GM18858 (cell line): ENCODE data around the gene ROCK2.
A peak's percentile ranks its signal among the peaks of the same experiment; 100 is the strongest.
"Not testable (repeated sequence)": the region's sequence is repeated elsewhere in the genome, so short reads cannot be mapped to it uniquely, and the experiment has no call there.

Experiments used
- ATAC-seq: cut with Tn5 transposase; IDR thresholded peaks from one replicate; pipeline ENCODE4 v1.9.1; 2021; ENCODE audit not compliant: unreplicated experiment

The ROCK2 gene

GRCh38 chr2:11239666-11240462 lies 104.6 kb downstream of the ROCK2 start:
- no peak for ATAC-seq

GRCh38 chr2:11239147-11239546 lies 105.3 kb downstream of the ROCK2 start:
- no peak for ATAC-seq

GRCh38 chr2:11237122-11237521 lies 107.3 kb downstream of the ROCK2 start:
- ATAC-seq = no peak

- ATAC-seq = no peak
Observed at GRCh38 chr2:11236335-11236734, 108.1 kb downstream of the ROCK2 start.

- ATAC-seq = no peak
Observed at GRCh38 chr2:11235583-11235982, 108.9 kb downstream of the ROCK2 start.

- no peak for ATAC-seq
Observed at GRCh38 chr2:11234309-11234708, 110.1 kb downstream of the ROCK2 start.

GRCh38 chr2:11231193-11231592 lies 113.2 kb downstream of the ROCK2 start:
- not testable (repeated sequence) for ATAC-seq

- no peak for ATAC-seq
Observed at GRCh38 chr2:11228692-11229091, 115.7 kb downstream of the ROCK2 start.

GRCh38 chr2:11227595-11227994 lies 116.8 kb downstream of the ROCK2 start:
- ATAC-seq = no peak

GRCh38 chr2:11224887-11225286 lies 119.5 kb downstream of the ROCK2 start:
- no peak for ATAC-seq

- no peak for ATAC-seq
Observed at GRCh38 chr2:11222845-11223244, 121.6 kb downstream of the ROCK2 start.

- ATAC-seq = no peak
Observed at GRCh38 chr2:11220445-11220844, 124.0 kb downstream of the ROCK2 start.

- no peak for ATAC-seq
Observed at GRCh38 chr2:11215407-11215806, 129.0 kb downstream of the ROCK2 start.

- no peak for ATAC-seq
Observed at GRCh38 chr2:11214770-11215169, 129.7 kb downstream of the ROCK2 start.

- ATAC-seq = no peak
Observed at GRCh38 chr2:11213975-11214374, 130.5 kb downstream of the ROCK2 start.

- ATAC-seq = no peak
Observed at GRCh38 chr2:11213090-11213638, 131.3 kb downstream of the ROCK2 start.

- ATAC-seq = no peak
Observed at GRCh38 chr2:11212645-11213044, 131.8 kb downstream of the ROCK2 start.

- no peak for ATAC-seq
Observed at GRCh38 chr2:11208083-11208482, 136.4 kb downstream of the ROCK2 start.

- peak; percentile 76 for ATAC-seq
Observed at GRCh38 chr2:11203480-11203879, 141.0 kb downstream of the ROCK2 start.

GRCh38 chr2:11201969-11202368 lies 142.5 kb downstream of the ROCK2 start:
- no peak for ATAC-seq

- ATAC-seq = no peak
Observed at GRCh38 chr2:11200651-11201050, 143.8 kb downstream of the ROCK2 start.

GRCh38 chr2:11196246-11196645 lies 148.2 kb downstream of the ROCK2 start:
- ATAC-seq = no peak

GRCh38 chr2:11187731-11188130 lies 156.7 kb downstream of the ROCK2 start:
- no peak for ATAC-seq
